HG02623 (cell line): Measurements from ENCODE around the gene ZNF423.

Experiments
- ATAC-seq: cut with Tn5 transposase; IDR thresholded peaks from one replicate; pipeline ENCODE4 v1.9.1; 2021; ENCODE audit warnings: moderate library complexity; ENCODE audit not compliant: unreplicated experiment

Gene ZNF423

GRCh38 chr16:49488336-49488735 is 367.6 kb downstream of the ZNF423 start:
- ATAC-seq = no peak

GRCh38 chr16:49487746-49488145 is 368.2 kb downstream of the ZNF423 start:
- no peak for ATAC-seq

- ATAC-seq = no peak
Observed at GRCh38 chr16:49486400-49486799, 369.5 kb downstream of the ZNF423 start.

DNA sequence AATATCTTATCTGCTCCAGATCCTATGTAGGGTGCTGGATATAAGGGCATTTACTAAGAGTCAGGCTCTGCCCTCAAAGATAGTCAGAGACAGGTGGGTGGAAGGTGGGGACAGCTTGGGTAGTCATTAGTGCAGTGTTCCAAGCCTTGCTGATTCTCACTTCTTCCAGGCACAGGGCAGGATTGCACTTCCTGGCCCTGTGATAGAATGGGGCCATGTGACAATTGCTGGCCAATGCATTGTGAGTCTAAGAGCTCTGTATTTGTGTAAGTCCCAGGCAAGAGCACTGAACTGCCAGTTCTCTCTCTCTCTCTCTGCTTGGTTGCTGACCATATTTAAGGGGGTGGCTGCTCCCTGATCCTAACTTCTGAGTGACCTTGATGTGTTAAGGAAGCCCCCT is 370.2 kb downstream of the ZNF423 start:
- ATAC-seq = no peak

DNA sequence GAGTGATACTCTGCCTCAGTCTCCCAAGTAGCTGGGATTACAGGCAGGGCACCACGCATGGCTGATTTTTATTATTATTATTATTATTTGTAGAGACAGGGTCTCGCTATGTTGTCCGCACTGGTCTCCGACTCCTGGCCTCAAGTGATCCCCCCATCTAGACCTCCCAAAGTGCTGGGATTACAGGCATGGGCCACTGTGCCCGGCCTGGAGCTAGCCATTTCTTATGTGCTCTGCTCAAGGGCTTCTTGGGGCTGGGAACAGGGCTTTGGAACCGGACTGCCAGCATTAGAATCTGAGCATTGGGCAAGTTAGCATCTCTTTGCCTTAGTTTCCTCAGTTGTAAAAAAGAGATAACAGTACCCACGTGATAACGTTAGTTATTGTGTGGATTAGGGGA is 371.0 kb downstream of the ZNF423 start:
- ATAC-seq = no peak

DNA sequence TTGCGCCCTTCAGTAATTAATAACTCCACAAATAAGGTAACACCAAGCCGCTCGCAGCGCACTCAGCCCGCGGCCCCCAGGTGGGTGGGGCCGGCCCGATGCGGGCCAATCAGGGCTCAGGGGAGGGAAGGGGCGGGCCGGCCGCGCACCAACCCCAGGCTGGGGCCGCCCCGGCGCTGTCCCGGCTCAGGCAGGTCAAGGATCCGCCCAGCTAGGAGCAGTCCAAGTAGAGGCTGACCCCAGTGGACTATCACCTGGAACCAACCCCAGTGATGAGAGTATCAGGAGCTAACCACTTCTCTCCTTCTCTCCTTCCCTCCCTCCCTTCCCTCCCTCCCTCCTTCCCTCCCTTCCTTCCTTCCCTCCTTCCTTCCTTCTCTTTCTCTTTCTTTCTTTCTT is 371.5 kb downstream of the ZNF423 start:
- ATAC-seq = no peak

- no peak for ATAC-seq
Observed at GRCh38 chr16:49483651-49484450, 372.1 kb downstream of the ZNF423 start.

GRCh38 chr16:49483251-49483650 is 372.7 kb downstream of the ZNF423 start:
- ATAC-seq = no peak

DNA sequence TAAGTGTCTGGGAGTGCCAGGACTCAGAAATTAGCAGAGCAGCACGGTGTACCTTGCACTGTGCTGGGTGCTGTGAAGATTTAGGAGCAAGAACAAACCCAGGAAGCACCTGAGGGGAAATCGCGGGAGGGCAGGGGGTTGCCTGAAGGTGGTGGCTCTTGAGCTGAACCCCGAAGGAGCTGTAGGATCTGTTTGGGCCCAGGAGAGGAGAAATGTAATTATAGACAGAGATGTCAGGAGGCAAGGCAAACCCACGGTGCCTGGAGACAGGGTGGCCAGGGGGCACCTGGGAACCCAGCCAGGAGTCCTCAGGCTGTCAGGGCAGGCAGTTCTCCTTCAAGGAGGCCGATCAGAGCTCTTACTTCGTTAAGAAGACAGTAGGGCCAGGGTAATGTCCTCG is 373.2 kb downstream of the ZNF423 start:
- ATAC-seq = no peak

- no peak for ATAC-seq
Observed at GRCh38 chr16:49478616-49479015, 377.3 kb downstream of the ZNF423 start.

DNA sequence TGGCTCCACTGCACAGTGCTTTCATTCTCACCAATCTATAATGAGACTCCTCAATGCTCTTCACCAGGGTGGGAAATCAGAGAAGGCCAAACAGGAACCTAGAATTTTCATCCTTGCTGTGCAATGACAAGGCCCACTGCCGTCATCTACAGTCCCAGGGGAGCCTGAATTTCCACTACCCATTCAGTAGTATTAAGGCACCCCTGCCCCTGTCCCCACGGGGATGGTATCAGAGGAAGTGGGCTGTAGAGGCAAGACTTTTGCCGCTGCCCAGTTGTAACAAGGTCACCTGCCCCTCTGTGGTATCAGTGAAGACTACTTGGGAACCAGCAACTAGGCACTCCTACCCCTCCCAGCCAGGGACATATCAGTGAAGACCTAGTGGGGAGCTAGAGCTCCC is 377.8 kb downstream of the ZNF423 start:
- no peak for ATAC-seq

GRCh38 chr16:49477250-49477895 is 378.5 kb downstream of the ZNF423 start:
- no peak for ATAC-seq

- ATAC-seq = no peak
Observed at GRCh38 chr16:49474741-49475140, 381.2 kb downstream of the ZNF423 start.

- ATAC-seq = no peak
Observed at GRCh38 chr16:49473773-49474172, 382.1 kb downstream of the ZNF423 start.

GRCh38 chr16:49473131-49473530 is 382.8 kb downstream of the ZNF423 start:
- ATAC-seq = no peak

GRCh38 chr16:49472598-49472997 is 383.3 kb downstream of the ZNF423 start:
- no peak for ATAC-seq

DNA sequence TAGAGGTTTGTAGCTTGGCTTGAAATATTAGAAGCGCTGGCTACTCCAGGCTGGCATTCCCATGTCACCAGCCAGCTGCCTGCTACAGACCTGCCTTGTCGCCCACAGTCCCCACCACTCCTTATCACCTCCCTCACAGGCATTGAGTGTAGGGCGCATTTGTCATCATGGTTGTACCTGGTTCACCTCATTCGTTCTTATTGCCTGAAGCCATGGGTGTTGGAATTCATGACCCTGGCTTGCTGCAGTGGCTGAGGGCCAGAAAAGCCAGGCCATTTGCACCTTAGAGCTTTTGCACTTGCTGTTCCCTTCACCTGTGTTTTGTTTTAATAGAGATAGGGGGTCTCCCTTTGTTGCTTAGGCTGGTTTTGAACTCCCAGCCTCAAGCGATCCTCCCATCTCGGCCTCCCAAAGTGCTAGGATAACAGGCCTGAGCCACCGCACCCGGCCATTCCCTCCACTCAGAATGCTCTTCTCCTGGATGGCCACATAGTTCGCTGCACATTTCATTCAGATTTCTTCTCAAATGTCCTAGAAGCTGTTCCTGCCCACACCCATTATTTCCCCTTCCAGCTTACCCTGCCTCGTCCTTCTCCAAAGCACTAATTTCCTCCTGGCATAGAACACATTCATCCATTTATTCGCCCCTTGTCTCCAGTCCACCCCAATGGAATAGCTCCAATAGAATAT is 384.7 kb downstream of the ZNF423 start:
- ATAC-seq = no peak

DNA sequence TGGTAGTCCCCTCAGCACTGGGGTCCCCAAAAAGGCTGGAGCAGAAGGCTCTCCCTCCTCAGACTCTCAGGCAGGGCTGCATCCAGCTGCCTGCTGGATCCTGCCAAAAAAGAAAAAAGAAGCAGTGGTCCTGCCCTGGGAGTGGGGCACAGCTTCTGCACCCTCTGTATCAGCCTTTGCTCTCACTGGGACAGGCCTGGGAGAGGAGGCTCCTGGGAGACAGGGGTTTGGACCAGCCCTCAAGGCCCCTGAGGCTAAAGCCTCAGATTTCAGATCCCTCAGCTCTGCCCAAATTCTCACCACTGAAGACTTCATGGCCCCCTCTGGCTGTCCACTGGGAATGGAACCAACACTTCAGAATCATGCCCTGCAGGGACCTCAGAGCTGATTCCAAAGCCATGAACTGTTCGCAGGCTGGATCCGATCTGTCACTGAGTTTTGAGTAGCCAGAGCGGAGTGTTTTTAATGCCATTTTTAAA is 385.4 kb downstream of the ZNF423 start:
- ATAC-seq = no peak

DNA sequence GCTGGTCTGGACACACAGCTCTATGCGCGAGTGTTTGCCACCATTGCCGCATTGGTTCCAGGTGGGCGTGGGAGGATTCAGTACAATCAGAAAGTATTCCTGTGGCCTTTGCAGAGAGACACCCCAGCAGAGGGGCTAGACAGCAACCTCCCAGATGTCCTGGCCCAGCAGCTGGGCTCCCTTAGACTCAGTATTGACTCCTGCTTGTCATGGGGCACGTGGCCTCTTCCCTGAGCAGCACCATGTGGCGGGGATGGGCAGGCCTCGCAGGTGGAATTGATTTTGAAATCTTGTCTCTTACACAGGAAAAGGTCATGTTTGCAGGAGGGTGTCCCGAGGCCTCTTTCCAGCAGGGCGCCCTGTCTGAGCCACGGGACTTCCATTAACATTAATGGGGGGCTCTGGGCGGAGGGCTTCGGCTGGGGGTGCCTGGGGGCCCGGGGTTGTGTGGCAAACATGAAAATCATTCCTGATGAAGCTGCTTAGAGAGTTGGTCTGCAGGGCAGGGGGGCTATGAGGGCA is 385.9 kb downstream of the ZNF423 start:
- no peak for ATAC-seq

DNA sequence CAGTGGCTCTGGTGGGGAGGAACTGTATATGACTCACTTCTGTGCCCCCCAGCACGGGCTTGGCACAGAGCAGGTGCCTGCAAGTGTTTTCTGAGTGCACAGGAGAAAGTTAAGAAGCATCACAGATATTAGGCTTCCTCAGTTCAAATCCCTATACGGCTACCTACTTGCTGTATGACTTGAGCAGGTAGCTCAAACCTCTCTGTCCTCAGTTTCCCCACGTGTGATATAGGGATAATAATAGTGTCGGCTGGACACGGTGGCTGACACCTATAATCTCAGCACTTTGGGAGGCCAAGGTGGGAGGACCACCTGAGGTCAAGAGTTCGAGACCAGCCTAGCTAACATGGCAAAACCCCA is 386.6 kb downstream of the ZNF423 start:
- no peak for ATAC-seq

DNA sequence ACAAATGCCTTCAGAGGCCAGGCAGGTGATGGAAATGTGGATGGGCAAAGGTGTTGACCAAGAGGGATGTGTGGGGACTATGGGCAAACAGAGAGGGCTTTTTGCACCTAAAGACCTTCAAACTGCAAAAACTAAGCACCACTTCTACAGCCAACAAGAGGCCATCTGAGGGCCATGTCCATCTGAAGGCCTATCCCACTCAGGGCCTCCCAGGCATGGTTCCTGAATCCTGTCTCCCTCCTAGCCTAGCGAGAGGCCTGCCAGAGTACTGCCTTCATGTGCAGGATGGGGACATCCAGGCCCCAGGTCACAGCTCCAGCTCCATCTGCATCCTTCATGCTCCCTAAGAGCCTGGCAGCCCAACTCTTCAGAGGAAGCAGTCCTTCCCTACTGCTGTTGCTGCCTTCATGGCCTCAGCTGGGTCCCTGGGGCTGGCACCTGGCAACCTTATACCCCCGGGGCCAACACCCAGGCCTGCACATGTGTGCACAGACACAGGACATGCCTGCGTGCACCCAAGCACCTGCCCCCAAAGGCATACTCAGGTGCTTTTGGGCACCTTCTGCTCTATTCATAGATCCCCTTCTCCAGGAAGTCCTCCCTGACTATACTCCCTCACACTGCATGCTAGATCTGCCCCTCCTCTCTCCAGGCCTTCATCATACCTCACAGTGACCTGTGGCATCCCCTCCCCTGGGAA is 387.2 kb downstream of the ZNF423 start:
- no peak for ATAC-seq
